ENCODE results near the gene REV1.
A peak's percentile ranks its signal among the peaks of the same experiment; 100 is the strongest.
"Not testable (repeated sequence)": the region's sequence is repeated elsewhere in the genome, so short reads cannot be mapped to it uniquely, and the experiment has no call there.

REV1 gene

DNA sequence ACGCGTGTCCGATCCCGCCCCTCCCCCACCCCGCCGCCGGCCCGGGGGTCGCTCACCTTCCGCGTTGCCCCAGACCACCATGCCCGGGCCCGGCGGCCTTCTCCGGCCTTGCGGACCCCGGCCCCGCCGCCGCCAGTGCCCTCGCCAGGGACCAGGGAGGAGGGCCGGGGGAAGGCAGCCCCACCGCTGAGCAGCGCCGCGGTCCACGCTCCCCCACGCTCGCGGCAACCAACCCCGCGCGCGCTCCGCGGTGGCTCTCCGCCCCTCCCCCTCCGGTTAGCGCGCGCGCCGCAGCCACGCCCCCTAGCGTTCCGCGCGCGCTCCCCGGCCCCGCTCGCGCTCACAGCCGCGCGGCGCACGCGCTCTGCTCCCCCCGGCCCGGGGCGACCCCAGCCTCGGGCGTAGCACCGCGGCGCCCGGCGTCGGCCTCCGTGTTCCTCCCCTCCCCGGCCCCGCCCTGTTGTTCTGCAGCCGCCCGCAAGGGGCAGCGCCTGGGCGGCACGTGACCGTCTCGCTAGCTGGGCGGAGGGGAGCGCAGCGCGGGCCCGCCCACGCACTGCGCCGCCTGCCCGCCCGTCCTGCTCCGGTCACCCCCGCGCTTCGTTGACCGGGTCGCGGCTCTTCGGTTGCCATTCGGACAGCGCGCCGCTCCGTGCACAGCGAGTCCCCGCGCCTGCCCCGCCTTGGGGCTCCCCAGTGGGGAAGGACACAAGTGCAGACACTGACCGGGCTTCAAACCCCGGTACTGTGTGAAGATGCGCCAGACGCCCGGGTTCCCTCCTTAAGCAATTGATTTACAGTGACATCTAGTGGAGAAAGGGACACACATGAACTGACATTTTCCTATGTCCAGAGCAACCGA is at the start of gene REV1:
Gene REV1, minus strand, starts transcription at position 257 of the 862 bp plus-strand sequence. CDS start 25,042 bp downstream, outside the sequence.
- DNase-seq: peak; percentile 92
- H3K27ac Mint-ChIP-seq: peak within 1 kb of the TSS; percentile 92
- H3K4me1 Mint-ChIP-seq: peaks cover 36% of the 10 kb centered on the region
- no peaks in the 10 kb centered on the region for H3K27me3 Mint-ChIP-seq
- peak within 1 kb of the TSS; percentile 91 for H3K4me3 Mint-ChIP-seq
- H3K9me3 Mint-ChIP-seq: no peaks in the 10 kb centered on the region
- CTCF ChIA-PET: interaction anchor here (0.7 to 1.4 kb wide), 2 partner anchors 94 to 349 kb away, joined by 3 to 4 read pairs; partner anchors contain the start of gene C2orf15
- H3K36me3 Mint-ChIP-seq: peaks cover 10% of the 10 kb centered on the region

DNA sequence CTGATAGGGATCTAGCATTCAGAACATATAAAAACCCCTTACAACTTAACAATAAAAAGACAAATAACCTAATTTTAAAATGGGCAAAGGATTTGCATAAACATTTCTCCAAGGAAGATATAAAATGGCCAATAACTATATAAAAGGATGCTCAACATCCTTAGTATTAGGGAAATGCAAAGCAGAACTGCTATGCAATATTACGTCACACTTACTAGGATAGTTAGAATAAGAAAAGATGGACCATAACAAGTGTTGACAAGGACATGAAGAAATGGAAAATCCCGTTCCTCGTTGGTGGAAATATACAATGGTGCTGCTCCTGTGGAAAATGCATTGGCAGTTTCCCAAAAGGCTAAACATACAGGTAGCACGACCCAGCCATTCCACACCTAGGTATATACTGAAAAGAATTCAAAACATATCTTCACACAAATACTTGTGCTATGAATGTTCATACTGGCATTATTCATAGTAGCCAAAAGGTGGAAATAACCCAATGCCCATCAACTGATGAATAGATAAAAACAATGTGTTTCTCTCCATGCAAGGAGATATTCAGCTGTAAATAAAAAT is 48.2 kb upstream of the REV1 start:
- no peak for DNase-seq
- Mint-ChIP-seq H3K4me3 (no peak overlapping the region), H3K27ac (no peak overlapping the region), H3K27me3 (peaks cover 30% of the 10 kb centered on the region), H3K9me3 (peaks cover 4% of the 10 kb centered on the region), H3K36me3 (no peaks in the 10 kb centered on the region), H3K4me1 (no peaks in the 10 kb centered on the region)
- CTCF ChIA-PET: no interaction called here

DNA sequence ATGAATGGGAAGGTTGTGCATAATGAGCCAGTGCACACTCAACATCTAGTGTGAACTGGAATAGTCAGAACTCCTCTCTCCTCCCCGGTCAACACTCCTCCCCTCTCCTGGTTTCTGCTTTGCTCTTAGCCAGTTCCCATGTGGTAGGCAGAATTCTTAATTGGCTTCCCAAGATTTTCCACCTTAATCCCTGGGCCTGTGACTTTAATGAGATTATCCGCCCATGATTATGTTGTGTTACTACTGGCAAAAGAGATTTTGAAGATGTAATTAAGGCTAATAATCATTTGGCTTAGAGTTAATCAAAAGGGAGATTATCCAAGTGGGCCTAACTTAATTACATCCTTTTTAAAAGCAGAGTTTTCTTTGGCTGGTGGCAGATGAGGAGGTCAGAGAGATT is 34.2 kb upstream of the REV1 start:
- no peak for DNase-seq
- no peaks in the 10 kb centered on the region for H3K4me1 Mint-ChIP-seq
- CTCF ChIA-PET: no interaction called here
- no peak overlapping the region for H3K27ac Mint-ChIP-seq
- H3K36me3 Mint-ChIP-seq: no peaks in the 10 kb centered on the region
- H3K9me3 Mint-ChIP-seq: no peaks in the 10 kb centered on the region
- H3K27me3 Mint-ChIP-seq: peaks cover 15% of the 10 kb centered on the region
- H3K4me3 Mint-ChIP-seq: no peak overlapping the region

DNA sequence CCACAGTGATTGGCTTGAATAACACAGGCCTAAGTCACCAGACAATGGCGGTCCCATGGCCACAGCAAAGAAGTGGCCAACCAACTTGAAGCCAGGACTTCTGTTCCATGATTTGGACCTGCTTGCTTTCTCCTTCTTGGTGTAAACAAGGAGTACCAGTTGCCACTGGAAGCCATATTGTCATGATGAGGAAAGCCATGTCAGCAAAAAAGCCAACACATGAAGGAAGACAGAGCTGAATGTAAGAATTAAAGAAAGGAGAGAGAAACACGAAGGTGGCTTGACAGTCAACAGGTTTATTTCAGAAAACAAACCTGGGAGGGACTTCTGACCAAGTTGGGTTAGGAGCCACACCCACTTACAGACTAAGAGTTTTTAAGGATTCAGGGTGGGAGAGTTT is 32.3 kb upstream of the REV1 start:
- CTCF ChIA-PET: no interaction called here
- H3K27ac Mint-ChIP-seq: no peak overlapping the region
- peaks cover 18% of the 10 kb centered on the region for H3K27me3 Mint-ChIP-seq

DNA sequence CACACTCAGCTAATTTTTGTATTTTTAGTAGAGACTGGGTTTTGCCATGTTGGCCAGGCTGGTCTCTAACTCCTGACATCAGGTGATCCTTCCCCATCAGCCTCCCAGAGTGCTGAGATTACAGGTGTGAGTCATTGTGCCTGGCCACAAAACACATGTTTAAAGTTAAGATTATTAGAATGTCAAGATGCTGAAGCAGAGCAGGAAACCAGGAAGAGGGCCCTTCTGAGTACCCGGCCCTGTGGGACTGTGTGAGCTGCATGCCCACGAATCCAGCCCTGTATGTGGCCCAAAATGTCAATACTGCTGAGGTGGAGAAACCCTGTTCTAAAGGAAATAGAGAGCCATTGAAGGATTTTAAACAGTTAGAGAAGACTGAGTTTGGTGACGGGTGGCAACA is 31.0 kb upstream of the REV1 start:
- no peaks in the 10 kb centered on the region for H3K9me3 Mint-ChIP-seq
- CTCF ChIA-PET: no interaction called here
- no peak overlapping the region for H3K27ac Mint-ChIP-seq
- H3K4me1 Mint-ChIP-seq: no peaks in the 10 kb centered on the region
- no peak for DNase-seq
- H3K4me3 Mint-ChIP-seq: no peak overlapping the region
- H3K36me3 Mint-ChIP-seq: no peaks in the 10 kb centered on the region
- H3K27me3 Mint-ChIP-seq: peaks cover 22% of the 10 kb centered on the region

More for the DNA sequence above, 32.3 kb upstream of the REV1 start:
- H3K9me3 Mint-ChIP-seq: no peaks in the 10 kb centered on the region
- DNase-seq: no peak
- no peak overlapping the region for H3K4me3 Mint-ChIP-seq
- H3K36me3 Mint-ChIP-seq: no peaks in the 10 kb centered on the region
- no peaks in the 10 kb centered on the region for H3K4me1 Mint-ChIP-seq

DNA sequence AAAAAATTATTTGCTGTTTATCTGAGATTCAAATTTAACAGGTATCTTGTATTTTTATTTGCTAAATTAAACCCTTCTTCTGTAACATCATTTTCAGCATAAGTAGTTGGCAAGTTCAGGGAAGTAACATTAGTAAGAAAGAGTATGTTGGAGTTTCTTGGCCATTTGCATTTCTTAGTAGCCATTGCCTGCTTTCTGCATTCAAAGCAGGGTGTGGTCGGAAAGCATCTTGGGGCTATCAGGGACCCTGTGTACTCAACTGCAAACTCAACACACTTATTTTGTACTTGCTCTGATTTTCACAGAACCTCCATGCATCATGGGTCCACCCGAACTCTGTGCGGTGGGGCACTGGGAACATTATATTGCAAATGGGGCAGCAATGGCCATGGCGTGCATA is 30.4 kb upstream of the REV1 start:
- no peak overlapping the region for H3K27ac Mint-ChIP-seq
- H3K4me1 Mint-ChIP-seq: no peaks in the 10 kb centered on the region
- no peak overlapping the region for H3K4me3 Mint-ChIP-seq
- CTCF ChIA-PET: no interaction called here
- DNase-seq: no peak
- peaks cover 22% of the 10 kb centered on the region for H3K27me3 Mint-ChIP-seq
- no peaks in the 10 kb centered on the region for H3K36me3 Mint-ChIP-seq
- H3K9me3 Mint-ChIP-seq: no peaks in the 10 kb centered on the region

DNA sequence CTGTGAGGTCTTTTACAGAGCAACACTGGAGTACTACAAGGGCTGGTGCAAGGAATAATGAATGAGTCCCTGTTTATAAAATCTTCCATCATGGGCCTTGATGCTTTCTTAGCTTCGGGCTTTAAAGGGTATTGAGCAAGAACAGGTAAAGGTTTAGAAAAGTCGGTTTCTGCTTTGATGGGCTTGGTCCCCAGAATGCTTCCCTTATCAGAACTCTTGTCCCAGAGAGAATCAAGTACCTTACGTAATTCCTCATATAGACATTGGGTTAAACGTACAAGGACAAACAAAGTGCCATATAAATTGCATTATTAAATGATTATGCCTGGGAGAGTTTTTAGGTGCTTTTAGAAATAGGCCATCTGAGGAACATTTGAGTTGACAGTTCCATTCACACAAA is 24.5 kb upstream of the REV1 start:
- no peak overlapping the region for H3K4me3 Mint-ChIP-seq
- DNase-seq: no peak
- H3K36me3 Mint-ChIP-seq: no peaks in the 10 kb centered on the region
- H3K27ac Mint-ChIP-seq: no peak overlapping the region
- CTCF ChIA-PET: no interaction called here
- no peaks in the 10 kb centered on the region for H3K4me1 Mint-ChIP-seq
- H3K9me3 Mint-ChIP-seq: no peaks in the 10 kb centered on the region
- peaks cover 18% of the 10 kb centered on the region for H3K27me3 Mint-ChIP-seq

DNA sequence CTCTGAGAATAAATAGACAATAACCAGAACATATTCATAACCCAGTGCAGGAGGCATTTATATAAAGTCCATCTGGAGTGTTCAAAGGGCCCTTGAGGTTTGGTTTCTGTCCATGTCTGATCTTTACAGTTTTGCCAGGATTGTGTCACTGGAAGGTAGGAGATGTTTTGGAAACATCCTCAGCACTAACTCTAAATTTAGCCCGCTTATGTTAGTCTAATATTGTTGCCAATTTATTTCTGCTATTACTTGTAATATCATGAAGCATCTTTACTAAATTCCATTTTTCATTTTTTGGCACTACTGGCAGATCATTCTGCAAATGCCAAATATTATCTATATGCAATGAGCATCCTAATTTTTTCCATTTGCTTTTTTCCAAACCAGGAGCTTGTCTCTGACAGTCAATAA is 22.4 kb upstream of the REV1 start:
- H3K27me3 Mint-ChIP-seq: peaks cover 4% of the 10 kb centered on the region
- no peaks in the 10 kb centered on the region for H3K36me3 Mint-ChIP-seq
- H3K4me1 Mint-ChIP-seq: no peaks in the 10 kb centered on the region
- no peaks in the 10 kb centered on the region for H3K9me3 Mint-ChIP-seq
- no peak overlapping the region for H3K4me3 Mint-ChIP-seq
- CTCF ChIA-PET: interaction anchor here (0.6 kb wide), 1 partner anchor 273 kb away, joined by 3 read pairs; no protein-coding TSS in a partner anchor
- no peak for DNase-seq
- H3K27ac Mint-ChIP-seq: no peak overlapping the region

DNA sequence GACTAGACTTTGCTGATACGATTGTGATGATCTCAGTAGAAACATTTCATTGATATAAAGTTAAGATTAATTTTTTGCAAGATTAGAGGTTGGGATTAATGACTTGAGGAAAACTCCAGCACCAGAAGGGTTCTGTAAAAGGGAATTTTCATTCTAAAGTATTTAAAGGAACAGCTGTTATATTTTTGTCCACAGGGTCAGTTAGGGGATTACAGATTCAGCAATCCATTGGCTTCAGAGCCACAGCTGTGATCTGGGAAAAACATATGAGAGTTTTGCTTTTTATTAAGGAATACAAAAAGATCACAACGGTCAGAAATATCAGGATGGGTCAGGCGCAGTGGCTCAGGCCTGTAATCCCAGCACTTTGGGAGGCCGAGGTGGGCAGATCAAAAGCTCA is 19.6 kb upstream of the REV1 start:
- CTCF ChIA-PET: no interaction called here
- Mint-ChIP-seq H3K27me3 (no peaks in the 10 kb centered on the region), H3K4me1 (no peaks in the 10 kb centered on the region), H3K9me3 (no peaks in the 10 kb centered on the region), H3K4me3 (no peak overlapping the region), H3K36me3 (no peaks in the 10 kb centered on the region), H3K27ac (no peak overlapping the region)
- DNase-seq: no peak

DNA sequence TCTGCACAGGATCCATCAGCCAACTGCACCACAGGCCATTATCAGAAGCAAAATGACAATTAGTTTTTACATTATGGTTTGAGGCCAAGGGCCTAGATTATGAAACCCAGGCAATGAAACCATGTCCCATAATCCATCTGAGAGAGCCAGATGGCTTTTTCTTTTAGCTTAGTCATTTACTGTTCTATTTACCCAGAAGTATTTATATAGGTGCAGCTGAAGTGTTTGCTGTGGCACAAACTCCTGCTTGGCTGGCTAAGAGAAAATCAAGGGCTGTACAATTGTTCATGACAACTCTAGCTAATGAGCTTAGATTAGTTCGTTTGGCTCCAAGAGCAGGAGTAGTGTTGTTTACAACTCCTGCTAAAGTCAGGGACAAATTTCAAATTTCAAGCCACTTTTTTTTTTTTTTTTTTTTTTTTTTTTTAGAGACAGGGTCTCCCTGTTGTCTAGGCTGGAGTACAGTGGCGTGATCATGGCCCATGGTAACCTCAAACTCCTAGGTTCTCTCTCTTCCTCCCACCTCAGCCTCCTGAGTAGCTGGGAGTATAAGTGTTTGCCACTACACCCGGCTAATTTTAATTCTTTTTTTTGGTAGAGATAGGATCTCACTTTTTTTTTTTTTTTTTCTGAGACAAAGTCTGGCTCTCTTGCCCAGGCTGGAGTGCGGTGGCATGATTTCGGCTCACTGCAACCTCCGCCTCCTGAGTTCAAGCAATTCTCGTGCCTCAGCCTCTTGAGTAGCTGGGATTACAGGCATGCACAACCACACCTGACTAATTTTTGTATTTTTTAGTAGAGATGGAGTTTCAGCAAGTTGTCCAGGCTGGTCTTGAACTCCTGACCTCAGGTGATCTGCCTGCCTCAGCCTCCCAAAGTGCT is 18.4 kb upstream of the REV1 start:
- CTCF ChIA-PET: interaction anchor here (0.6 kb wide), 1 partner anchor 424 kb away, joined by 4 read pairs; no protein-coding TSS in a partner anchor

DNA sequence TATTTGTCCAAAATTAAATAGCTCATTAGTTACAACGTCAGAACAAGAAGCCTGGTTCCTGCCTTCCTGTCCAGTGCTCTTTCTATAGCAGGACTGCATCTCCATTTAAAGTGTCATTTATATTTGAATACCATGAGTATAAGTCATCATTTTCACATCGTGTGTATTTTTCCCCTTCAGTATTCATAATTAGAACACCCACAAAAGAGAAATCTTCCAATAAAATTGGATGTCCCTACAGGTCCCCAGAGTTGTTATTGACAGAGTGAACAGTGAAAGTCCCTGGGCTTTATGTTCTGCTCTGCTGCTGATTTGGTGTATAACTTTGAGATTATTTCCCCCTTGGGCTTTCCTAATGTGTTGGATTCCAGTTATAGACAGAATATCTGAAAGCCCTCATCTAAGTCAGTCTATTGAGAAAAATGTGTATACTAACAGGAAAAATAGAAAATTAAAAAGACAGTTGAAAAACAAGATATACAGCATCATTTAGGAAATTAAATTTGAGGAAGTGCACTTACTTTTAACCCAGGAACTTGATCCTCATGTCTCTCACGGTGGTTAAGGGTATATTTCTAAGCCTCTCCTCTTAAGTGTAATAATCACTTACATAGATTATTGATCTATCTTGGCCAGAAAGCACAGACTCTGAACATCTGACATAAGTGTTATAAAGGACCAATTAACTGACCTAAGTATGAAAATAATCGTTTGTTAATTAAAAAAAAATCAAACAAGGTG is 15.2 kb upstream of the REV1 start:
- H3K27ac Mint-ChIP-seq: no peak overlapping the region
- peaks cover 3% of the 10 kb centered on the region for H3K27me3 Mint-ChIP-seq
- CTCF ChIA-PET: no interaction called here
- H3K4me1 Mint-ChIP-seq: no peaks in the 10 kb centered on the region
- no peaks in the 10 kb centered on the region for H3K9me3 Mint-ChIP-seq
- no peaks in the 10 kb centered on the region for H3K36me3 Mint-ChIP-seq
- no peak overlapping the region for H3K4me3 Mint-ChIP-seq
- no peak for DNase-seq

More for the DNA sequence above, 18.4 kb upstream of the REV1 start:
- no peak overlapping the region for H3K4me3 Mint-ChIP-seq
- no peak for DNase-seq
- H3K4me1 Mint-ChIP-seq: no peaks in the 10 kb centered on the region
- no peaks in the 10 kb centered on the region for H3K36me3 Mint-ChIP-seq
- no peak overlapping the region for H3K27ac Mint-ChIP-seq
- no peaks in the 10 kb centered on the region for H3K27me3 Mint-ChIP-seq
- H3K9me3 Mint-ChIP-seq: no peaks in the 10 kb centered on the region

DNA sequence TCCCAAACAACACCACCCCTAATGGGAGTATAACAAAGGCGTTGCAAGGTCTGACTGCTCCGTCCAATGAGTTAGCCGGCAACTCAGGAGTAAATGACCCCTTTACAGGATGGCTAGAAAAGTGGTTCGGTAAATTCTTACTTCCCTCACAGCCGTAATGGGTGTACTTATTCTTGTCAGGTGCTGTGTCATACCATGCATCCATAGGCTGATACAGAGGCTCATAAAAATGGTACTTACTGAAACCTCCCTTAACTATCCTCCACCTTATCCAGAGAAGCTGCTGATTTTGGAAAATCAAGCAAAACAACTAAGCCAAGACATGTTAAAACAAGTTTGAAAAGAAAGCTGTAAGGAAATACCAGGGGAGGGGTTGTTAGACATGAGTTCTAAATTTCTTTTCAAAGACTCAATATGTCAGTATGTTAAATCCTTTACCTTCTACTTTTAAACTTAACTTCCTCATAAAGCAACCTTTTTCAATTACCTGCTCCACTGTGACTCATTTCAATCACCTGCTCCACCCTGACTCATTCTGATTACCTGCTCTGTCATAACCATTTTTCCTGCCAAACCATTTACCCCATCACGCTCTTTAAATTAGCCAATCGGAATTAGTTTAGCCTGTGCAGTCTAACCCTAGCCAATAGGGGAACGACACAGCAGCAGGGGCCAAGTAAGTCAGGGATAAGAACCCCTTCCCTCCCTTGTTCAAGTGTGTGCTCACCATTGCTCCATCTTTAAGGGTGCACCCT is 14.0 kb upstream of the REV1 start:
- H3K9me3 Mint-ChIP-seq, H3K27ac Mint-ChIP-seq, CTCF ChIA-PET, H3K4me1 Mint-ChIP-seq, DNase-seq, H3K36me3 Mint-ChIP-seq, H3K4me3 Mint-ChIP-seq: not testable (repeated sequence)
- peaks cover 11% of the 10 kb centered on the region for H3K27me3 Mint-ChIP-seq

DNA sequence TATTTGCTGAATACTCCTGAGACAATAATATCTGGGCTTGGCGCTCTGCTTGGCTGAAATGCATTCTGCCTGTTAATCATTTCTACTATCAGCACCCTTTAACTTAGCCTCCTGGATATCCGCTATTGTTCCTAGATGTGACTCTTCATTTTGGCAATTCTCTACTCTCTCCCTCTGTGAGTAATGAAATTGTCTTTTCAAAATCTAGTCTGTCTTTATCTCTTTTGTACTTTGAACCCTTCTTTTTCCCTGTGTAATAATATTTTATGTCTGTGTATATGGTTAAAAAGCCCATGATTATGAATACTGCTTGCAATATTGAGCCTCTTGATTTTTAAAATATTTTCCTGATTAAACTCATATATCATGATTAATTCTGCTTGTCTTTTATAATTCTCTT is 6.2 kb upstream of the REV1 start:
- no peak overlapping the region for H3K4me3 Mint-ChIP-seq
- no peaks in the 10 kb centered on the region for H3K36me3 Mint-ChIP-seq
- DNase-seq: no peak
- peaks cover 1% of the 10 kb centered on the region for H3K4me1 Mint-ChIP-seq
- H3K27ac Mint-ChIP-seq: no peak overlapping the region
- H3K9me3 Mint-ChIP-seq: no peaks in the 10 kb centered on the region
- CTCF ChIA-PET: no interaction called here
- peaks cover 23% of the 10 kb centered on the region for H3K27me3 Mint-ChIP-seq

Data from activated naive CD4-positive, alpha-beta T cell treated with anti-CD3 and anti-CD28 coated beads, Interleukin-2, amount 10 ng/mL, durations not matched to agents 7 days and 5 days (primary cell).